ENCODE results near the gene PRDM7. TPM values are rescaled to one million over a fixed set of nuclear protein-coding genes. Genes with fewer than 3 reads are reported as not detected.
"Not testable (repeated sequence)": the region's sequence is repeated elsewhere in the genome, so short reads cannot be mapped to it uniquely, and the experiment has no call there.

The PRDM7 gene
- total and polyA plus RNA-seq, 8 donors: not detected

DNA sequence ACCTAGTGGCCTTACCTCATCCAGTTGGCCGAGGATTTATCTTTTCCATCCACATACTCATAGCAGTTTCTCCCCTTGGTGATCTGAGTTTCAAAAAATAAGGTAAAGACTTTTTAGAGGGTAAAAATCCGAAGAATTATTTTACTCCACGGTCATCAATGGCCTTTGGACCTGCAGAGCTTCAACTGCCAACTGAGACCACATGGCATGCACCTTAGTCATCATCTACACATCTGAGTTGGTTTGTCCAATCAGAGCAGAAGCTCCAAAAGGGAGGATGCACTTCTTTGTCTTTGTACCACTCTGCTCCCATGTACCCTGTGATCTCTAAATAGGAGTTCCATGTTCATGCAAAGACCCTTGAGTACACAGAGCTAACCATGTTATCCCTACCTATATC is 15.7 kb downstream of the PRDM7 start:
- TF ChIP-seq, protein P1, sequence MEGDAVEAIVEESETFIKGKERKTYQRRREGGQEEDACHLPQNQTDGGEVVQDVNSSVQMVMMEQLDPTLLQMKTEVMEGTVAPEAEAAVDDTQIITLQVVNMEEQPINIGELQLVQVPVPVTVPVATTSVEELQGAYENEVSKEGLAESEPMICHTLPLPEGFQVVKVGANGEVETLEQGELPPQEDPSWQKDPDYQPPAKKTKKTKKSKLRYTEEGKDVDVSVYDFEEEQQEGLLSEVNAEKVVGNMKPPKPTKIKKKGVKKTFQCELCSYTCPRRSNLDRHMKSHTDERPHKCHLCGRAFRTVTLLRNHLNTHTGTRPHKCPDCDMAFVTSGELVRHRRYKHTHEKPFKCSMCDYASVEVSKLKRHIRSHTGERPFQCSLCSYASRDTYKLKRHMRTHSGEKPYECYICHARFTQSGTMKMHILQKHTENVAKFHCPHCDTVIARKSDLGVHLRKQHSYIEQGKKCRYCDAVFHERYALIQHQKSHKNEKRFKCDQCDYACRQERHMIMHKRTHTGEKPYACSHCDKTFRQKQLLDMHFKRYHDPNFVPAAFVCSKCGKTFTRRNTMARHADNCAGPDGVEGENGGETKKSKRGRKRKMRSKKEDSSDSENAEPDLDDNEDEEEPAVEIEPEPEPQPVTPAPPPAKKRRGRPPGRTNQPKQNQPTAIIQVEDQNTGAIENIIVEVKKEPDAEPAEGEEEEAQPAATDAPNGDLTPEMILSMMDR (IDR thresholded peaks at IDR 0.05): no peak
- Histone ChIP-seq H3K27ac (no peak overlapping the region), H3K27me3 (no peaks in the 10 kb centered on the region), H3K4me3 (no peak overlapping the region), H3K36me3 (no peaks in the 10 kb centered on the region), H3K9me3 (no peaks in the 10 kb centered on the region), H3K4me1 (no peaks in the 10 kb centered on the region)
- no peak for FAIRE-seq
- no peak for ATAC-seq
- intact Hi-C loops (cut with DNase I): no loop called here
- WGBS, 2 donors: 55 to 60% methylated on average over 3 of the region's 3 CpGs
- DNase-seq: no peak

DNA sequence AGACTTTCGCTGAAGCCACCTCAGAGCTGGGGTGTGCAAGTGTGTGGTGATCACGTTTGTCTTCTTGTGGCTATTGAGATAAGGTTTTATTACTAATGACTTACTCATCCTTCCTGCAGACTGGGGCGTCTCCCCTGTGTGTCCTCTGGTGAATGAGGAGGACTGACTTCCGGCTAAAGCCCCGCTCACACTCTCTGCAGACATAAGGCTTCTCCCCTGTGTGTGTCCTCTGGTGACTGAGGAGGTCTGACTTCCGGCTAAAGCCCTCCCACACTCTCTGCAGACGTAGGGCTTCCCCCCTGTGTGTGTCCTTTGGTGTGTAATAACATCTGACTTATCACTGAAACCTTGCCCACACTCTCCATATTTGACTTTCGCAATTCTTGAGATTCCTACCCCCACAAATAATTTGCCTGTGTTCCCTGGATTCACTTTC is 19.4 kb downstream of the PRDM7 start:
- Histone ChIP-seq H3K4me3 (no peak overlapping the region), H3K9me3 (no peaks in the 10 kb centered on the region), H3K27me3 (no peaks in the 10 kb centered on the region), H3K36me3 (no peaks in the 10 kb centered on the region), H3K27ac (no peak overlapping the region), H3K4me1 (no peaks in the 10 kb centered on the region)
- ATAC-seq (peak in 2 of 4 donors; percentile 17 to 20), DNase-seq (no peak), FAIRE-seq (no peak)
- WGBS, 2 donors: 59 to 60% methylated on average over 8 of the region's 8 CpGs
- TF ChIP-seq, protein P1 (IDR thresholded peaks at IDR 0.05): no peak
- intact Hi-C loops (cut with DNase I): no loop called here

DNA sequence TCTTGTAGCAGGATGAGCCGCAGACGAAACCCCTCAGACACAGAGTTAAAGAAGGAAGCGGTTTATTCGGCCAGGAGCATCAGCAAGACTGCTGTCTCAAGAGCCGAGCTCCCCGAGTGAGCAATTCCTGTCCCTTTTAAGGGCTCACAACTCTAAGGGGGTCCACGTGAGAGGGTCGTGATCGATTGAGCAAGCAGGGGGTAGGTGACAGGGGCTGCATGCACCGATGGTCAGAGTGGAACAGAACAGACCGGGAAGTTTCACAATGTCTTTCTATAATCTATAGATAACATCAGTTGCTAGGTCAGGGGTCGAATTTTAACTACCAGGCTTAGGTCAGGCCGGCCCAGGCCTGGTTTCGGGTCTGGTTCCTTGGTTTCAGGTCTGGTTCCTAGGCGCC is 20.6 kb downstream of the PRDM7 start:
- ATAC-seq; FAIRE-seq; H3K27me3 ChIP-seq; H3K4me3 ChIP-seq; intact Hi-C loops (cut with DNase I); H3K4me1 ChIP-seq; H3K9me3 ChIP-seq; DNase-seq; H3K36me3 ChIP-seq; H3K27ac ChIP-seq: not testable (repeated sequence)
- WGBS, 2 donors: 75 to 79% methylated on average over 15 of the region's 15 CpGs

DNA sequence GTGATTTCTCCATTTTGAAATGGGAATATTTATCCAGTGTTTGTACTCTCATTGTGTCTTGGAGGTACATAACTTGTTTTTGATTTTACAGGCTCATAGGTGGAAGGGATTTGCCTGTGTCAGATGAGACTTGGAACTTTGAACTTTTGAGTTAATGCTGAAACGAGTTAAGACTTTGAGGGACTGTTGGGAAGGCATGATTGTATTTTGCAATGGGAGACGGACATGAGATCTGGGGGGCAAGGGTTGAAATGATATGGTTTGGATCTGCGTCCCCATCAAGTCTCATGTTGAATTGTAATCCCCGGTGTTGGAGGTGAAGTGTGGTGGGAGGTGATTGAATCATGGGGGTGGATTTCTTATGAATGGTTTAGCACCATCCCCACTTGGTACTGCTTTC is 21.8 kb downstream of the PRDM7 start:
- 68 to 72% methylated on average over 4 of the region's 4 CpGs for WGBS, 2 donors
- DNase-seq: no peak
- H3K27ac ChIP-seq: no peak overlapping the region
- no peak overlapping the region for H3K4me3 ChIP-seq
- FAIRE-seq: no peak
- H3K9me3 ChIP-seq: no peaks in the 10 kb centered on the region
- no peaks in the 10 kb centered on the region for H3K27me3 ChIP-seq
- no peaks in the 10 kb centered on the region for H3K36me3 ChIP-seq
- TF ChIP-seq, protein P1 (IDR thresholded peaks at IDR 0.05): no peak
- no peak for ATAC-seq
- intact Hi-C loops (cut with DNase I): no loop called here
- no peaks in the 10 kb centered on the region for H3K4me1 ChIP-seq

DNA sequence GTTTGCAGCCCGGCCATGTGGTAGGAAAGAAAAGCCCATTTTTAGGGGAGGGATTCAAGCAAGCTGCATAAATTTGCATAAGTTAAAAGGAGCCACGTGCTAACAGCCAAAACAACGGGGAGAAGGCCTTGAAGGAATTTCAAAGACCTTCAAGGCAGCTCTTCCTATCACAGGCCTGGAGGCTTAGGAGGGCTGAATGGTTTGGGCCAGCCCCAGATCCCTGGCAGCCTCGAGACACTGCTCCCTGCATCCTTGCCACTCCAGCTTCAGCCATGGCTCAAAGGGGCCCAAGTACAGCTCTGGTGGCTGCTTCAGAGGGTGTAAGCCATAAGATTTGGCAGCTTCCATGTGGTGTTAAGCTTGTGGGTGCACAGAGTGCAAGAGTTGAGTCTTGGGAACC is 22.6 kb downstream of the PRDM7 start:
- no peaks in the 10 kb centered on the region for H3K9me3 ChIP-seq
- no peak overlapping the region for H3K27ac ChIP-seq
- no peak for DNase-seq
- no peak overlapping the region for H3K4me3 ChIP-seq
- H3K27me3 ChIP-seq: no peaks in the 10 kb centered on the region
- ATAC-seq: no peak
- TF ChIP-seq, protein P1 (IDR thresholded peaks at IDR 0.05): no peak
- intact Hi-C loops (cut with DNase I): no loop called here
- H3K36me3 ChIP-seq: no peaks in the 10 kb centered on the region
- 46 to 52% methylated on average over 4 of the region's 4 CpGs for WGBS, 2 donors
- H3K4me1 ChIP-seq: no peaks in the 10 kb centered on the region
- no peak for FAIRE-seq

Measured in pancreas (tissue), 10 donors.